Erythroblast (primary cell): ENCODE results near the gene GPR55.
"Not testable (repeated sequence)": the region's sequence is repeated elsewhere in the genome, so short reads cannot be mapped to it uniquely, and the experiment has no call there.

ENCODE experiments used
- DNase-seq, 2 experiments: peaks; one replicate each; lab custom pipeline; 2025; lab: John Stamatoyannopoulos, UW
- GATA1 ChIP-seq: IDR thresholded peaks from 2 replicates; pipeline ENCODE4 v1.6.1; 2011; ENCODE audit warnings: low read depth, mild to moderate bottlenecking, control low read depth, low read length, moderate library complexity
- POLR2A ChIP-seq: IDR thresholded peaks from 2 replicates; pipeline ENCODE4 v1.6.1; 2011; ENCODE audit warnings: mild to moderate bottlenecking, low read length

GPR55 gene

GRCh38 chr2:230944123-230944653, 19.1 kb upstream of the GPR55 start:
- TF ChIP-seq POLR2A = no peak
- no peak for TF ChIP-seq GATA1
- no peak for DNase-seq

- no peak for DNase-seq
- TF ChIP-seq GATA1 = no peak
- TF ChIP-seq POLR2A = no peak
Measured at GRCh38 chr2:230942920-230943896, 18.2 kb upstream of the GPR55 start.

- TF ChIP-seq GATA1 (no peak), POLR2A (no peak)
- DNase-seq = no peak
Measured at GRCh38 chr2:230942371-230942770, 17.3 kb upstream of the GPR55 start.

- no peak for DNase-seq
- TF ChIP-seq GATA1 (no peak), POLR2A (no peak)
Measured at GRCh38 chr2:230941202-230942180, 16.4 kb upstream of the GPR55 start.

- no peak for DNase-seq
- no peak for TF ChIP-seq POLR2A
Measured at GRCh38 chr2:230940471-230940815, 15.4 kb upstream of the GPR55 start.

- no peak for DNase-seq
- TF ChIP-seq POLR2A (no peak), GATA1 (no peak)
Measured at GRCh38 chr2:230939691-230940470, 14.8 kb upstream of the GPR55 start.

- TF ChIP-seq POLR2A = no peak
- no peak for TF ChIP-seq GATA1
- DNase-seq = no peak
Measured at GRCh38 chr2:230939066-230939591, 14.1 kb upstream of the GPR55 start.

- DNase-seq = no peak
- no peak for TF ChIP-seq GATA1
- no peak for TF ChIP-seq POLR2A
Measured at GRCh38 chr2:230938516-230939065, 13.5 kb upstream of the GPR55 start.

- no peak for DNase-seq
- TF ChIP-seq POLR2A = no peak
- no peak for TF ChIP-seq GATA1
Measured at GRCh38 chr2:230938098-230938497, 13.1 kb upstream of the GPR55 start.

- TF ChIP-seq GATA1 = no peak
- no peak for TF ChIP-seq POLR2A
- no peak for DNase-seq
Measured at GRCh38 chr2:230937362-230937761, 12.3 kb upstream of the GPR55 start.

GRCh38 chr2:230936243-230936642, 11.2 kb upstream of the GPR55 start:
- not testable (repeated sequence) for DNase-seq

GRCh38 chr2:230935130-230935430, 10.0 kb upstream of the GPR55 start:
- no peak for DNase-seq

More at GRCh38 chr2:230935130-230935430, 10.0 kb upstream of the GPR55 start:
- TF ChIP-seq GATA1 (no peak), POLR2A (no peak)
